Measurements from ENCODE around the gene SNPH. TPM values are rescaled to one million over a fixed set of nuclear protein-coding genes. Genes with fewer than 3 reads are reported as not detected.

Gene SNPH
- total RNA-seq, 1 experiment from 2014 or later = 21.4 TPM

GRCh38 chr20:1296117-1296610, 30.1 kb downstream of the SNPH start:
- Histone ChIP-seq H3K4me2 (ENCODE audit: low read length) (no peak overlapping the region), H3K4me1 (ENCODE audit: insufficient read depth, low read length) (peaks cover 11% of the 10 kb centered on the region), H3K27ac (ENCODE audit: low read length) (no peak overlapping the region), H3K79me2 (ENCODE audit: low read length) (no peaks in the 10 kb centered on the region), H3F3A (ENCODE audit: low read length, unreplicated experiment) (no peaks in the 10 kb centered on the region), H3K9ac (ENCODE audit: low read length) (no peak overlapping the region), H3K36me3 (ENCODE audit: low read depth, low read length) (0 out of 2 replicates have a peak, but pooled peaks cover 4% of the 10 kb centered on the region), H2AFZ (ENCODE audit: low read length) (no peak overlapping the region), H3K9me3 (ENCODE audit: low read length) (no peaks in the 10 kb centered on the region), H3K9me2 (replicated peaks; ENCODE audit: low read length) (no peaks in the 10 kb centered on the region), H4K20me1 (ENCODE audit: low read length) (no peaks in the 10 kb centered on the region), H3K27me3 (ENCODE audit: low read length) (no peaks in the 10 kb centered on the region), H3K4me3 (ENCODE audit: low read length) (no peak overlapping the region)
- CTCF ChIA-PET = no interaction called here
- no peak for ATAC-seq
- POLR2A ChIA-PET (ENCODE audit: unreplicated experiment) = no interaction called here
- intact Hi-C loops (cut with micrococcal nuclease) = no loop called here
- no peak for DNase-seq
- no peak for TF ChIP-seq CTCF (conservative IDR thresholded peaks at IDR 0.05; ENCODE audit: low read depth, low read length)
- no peak for TF ChIP-seq EZH2phosphoT487 (IDR thresholded peaks at IDR 0.05; ENCODE audit: borderline replicate concordance, low read length)
- TF ChIP-seq EZH2 (IDR thresholded peaks at IDR 0.05; ENCODE audit: low read length, unreplicated experiment) = no peak
- no TSS peak for BruUV-seq (replicated peaks)

- no TSS peak for BruUV-seq (replicated peaks)
- no peak overlapping the region for H3K27ac ChIP-seq (ENCODE audit: low read length)
- H3K4me3 ChIP-seq (ENCODE audit: low read length) = no peak overlapping the region
- CTCF ChIA-PET = no interaction called here
- intact Hi-C loops (cut with micrococcal nuclease) = no loop called here
- H3K9ac ChIP-seq (ENCODE audit: low read length) = no peak overlapping the region
- H3K9me2 ChIP-seq (replicated peaks; ENCODE audit: low read length) = no peaks in the 10 kb centered on the region
- ATAC-seq = no peak
- no peaks in the 10 kb centered on the region for H3K27me3 ChIP-seq (ENCODE audit: low read length)
- 0 out of 2 replicates have a peak, but pooled peaks cover 4% of the 10 kb centered on the region for H3K36me3 ChIP-seq (ENCODE audit: low read depth, low read length)
- no peaks in the 10 kb centered on the region for H3K79me2 ChIP-seq (ENCODE audit: low read length)
- no peak overlapping the region for H2AFZ ChIP-seq (ENCODE audit: low read length)
- peaks cover 13% of the 10 kb centered on the region for H3K4me1 ChIP-seq (ENCODE audit: insufficient read depth, low read length)
- no peak for DNase-seq
- H3K9me3 ChIP-seq (ENCODE audit: low read length) = no peaks in the 10 kb centered on the region
- POLR2A ChIA-PET (ENCODE audit: unreplicated experiment) = no interaction called here
- TF ChIP-seq EZH2 (IDR thresholded peaks at IDR 0.05; ENCODE audit: low read length, unreplicated experiment) (no peak), EZH2phosphoT487 (IDR thresholded peaks at IDR 0.05; ENCODE audit: borderline replicate concordance, low read length) (no peak), CTCF (conservative IDR thresholded peaks at IDR 0.05; ENCODE audit: low read depth, low read length) (no peak)
- H4K20me1 ChIP-seq (ENCODE audit: low read length) = no peaks in the 10 kb centered on the region
- H3K4me2 ChIP-seq (ENCODE audit: low read length) = no peak overlapping the region
- no peaks in the 10 kb centered on the region for H3F3A ChIP-seq (ENCODE audit: low read length, unreplicated experiment)
Measured at GRCh38 chr20:1296922-1297321, 30.8 kb downstream of the SNPH start.

GRCh38 chr20:1297486-1297885, 31.4 kb downstream of the SNPH start:
- no peak overlapping the region for H3K4me3 ChIP-seq (ENCODE audit: low read length)
- CTCF ChIA-PET = no interaction called here
- H2AFZ ChIP-seq (ENCODE audit: low read length) = no peak overlapping the region
- BruUV-seq (replicated peaks) = no TSS peak
- H3K79me2 ChIP-seq (ENCODE audit: low read length) = no peaks in the 10 kb centered on the region
- ATAC-seq = no peak
- no peaks in the 10 kb centered on the region for H3K27me3 ChIP-seq (ENCODE audit: low read length)
- H3K4me2 ChIP-seq (ENCODE audit: low read length) = no peak overlapping the region
- no peaks in the 10 kb centered on the region for H3K9me3 ChIP-seq (ENCODE audit: low read length)
- intact Hi-C loops (cut with micrococcal nuclease) = no loop called here
- no peaks in the 10 kb centered on the region for H4K20me1 ChIP-seq (ENCODE audit: low read length)
- H3F3A ChIP-seq (ENCODE audit: low read length, unreplicated experiment) = no peaks in the 10 kb centered on the region
- H3K27ac ChIP-seq (ENCODE audit: low read length) = no peak overlapping the region
- no peak for DNase-seq
- no peaks in the 10 kb centered on the region for H3K9me2 ChIP-seq (replicated peaks; ENCODE audit: low read length)
- 0 out of 2 replicates have a peak, but pooled peaks cover 4% of the 10 kb centered on the region for H3K36me3 ChIP-seq (ENCODE audit: low read depth, low read length)
- TF ChIP-seq EZH2 (IDR thresholded peaks at IDR 0.05; ENCODE audit: low read length, unreplicated experiment) (no peak), CTCF (conservative IDR thresholded peaks at IDR 0.05; ENCODE audit: low read depth, low read length) (no peak), EZH2phosphoT487 (IDR thresholded peaks at IDR 0.05; ENCODE audit: borderline replicate concordance, low read length) (no peak)
- POLR2A ChIA-PET (ENCODE audit: unreplicated experiment) = no interaction called here
- H3K9ac ChIP-seq (ENCODE audit: low read length) = no peak overlapping the region
- peaks cover 13% of the 10 kb centered on the region for H3K4me1 ChIP-seq (ENCODE audit: insufficient read depth, low read length)
